Activated CD4-positive, alpha-beta memory T cell treated with anti-CD3 and anti-CD28 coated beads, Interleukin-2, amount 10 ng/mL, durations not matched to agents 7 days and 5 days (primary cell): ENCODE measurements around the gene TMEM270. TPM values are rescaled to one million over a fixed set of nuclear protein-coding genes. Genes with fewer than 3 reads are reported as not detected.

Source experiments
- CTCF ChIA-PET: fragments of 350-600 bp; sonication (Branson Sonifier 250); formaldehyde crosslinking; loops from one replicate; lab custom pipeline; 2021; ENCODE audit warnings: antibody characterized with exemption, inconsistent platforms; lab: Charles Lee
- POLR2A ChIA-PET: fragments of 350-600 bp; sonication (Branson Sonifier 250); formaldehyde crosslinking; loops from one replicate; lab custom pipeline; 2021; ENCODE audit warnings: antibody characterized with exemption; lab: Charles Lee
- DNase-seq: peaks from one replicate; pipeline ENCODE4 v3.0.0-alpha.2; 2020
- H3K27ac Mint-ChIP-seq: one replicate; pipeline ENCODE4 v1.8.0; 2021; ENCODE audit warnings: mild to moderate bottlenecking, mixed read lengths
- H3K27me3 Mint-ChIP-seq: one replicate; pipeline ENCODE4 v1.8.0; 2021; ENCODE audit warnings: mixed read lengths
- H3K36me3 Mint-ChIP-seq: one replicate; pipeline ENCODE4 v1.8.0; 2021; ENCODE audit warnings: low read depth, mixed read lengths
- H3K4me1 Mint-ChIP-seq: one replicate; pipeline ENCODE4 v1.8.0; 2021; ENCODE audit warnings: mixed read lengths
- H3K4me3 Mint-ChIP-seq: one replicate; pipeline ENCODE4 v1.8.0; 2021; ENCODE audit warnings: mild to moderate bottlenecking, mixed read lengths
- H3K9me3 Mint-ChIP-seq: one replicate; pipeline ENCODE4 v1.8.0; 2021; ENCODE audit warnings: mixed read lengths
- total RNA-seq, 2 experiments: library from RNA; stranded (reverse); gene quantifications; one replicate each; pipeline ENCODE4 v1.2.3, GENCODE V29; 2021

Gene TMEM270
- total RNA-seq, 2 experiments from 2014 or later: not detected

- Mint-ChIP-seq H3K4me1 (peaks cover 11% of the 10 kb centered on the region), H3K4me3 (no peak overlapping the region), H3K36me3 (no peaks in the 10 kb centered on the region), H3K27ac (no peak overlapping the region), H3K9me3 (no peaks in the 10 kb centered on the region), H3K27me3 (peaks cover 16% of the 10 kb centered on the region)
- ChIA-PET POLR2A (no interaction called here), CTCF (interaction anchor here (1.0 kb wide), 1 partner anchor 33 kb away, joined by 3 read pairs; no protein-coding TSS in a partner anchor)
- DNase-seq: no peak
These were observed 26.8 kb downstream of the TMEM270 start for GRCh38 chr7:73887762-73888161.

GRCh38 chr7:73888959-73889358 is 28.0 kb downstream of the TMEM270 start:
- peaks cover 11% of the 10 kb centered on the region for H3K4me1 Mint-ChIP-seq
- no peak overlapping the region for H3K4me3 Mint-ChIP-seq
- no peaks in the 10 kb centered on the region for H3K9me3 Mint-ChIP-seq
- POLR2A ChIA-PET: no interaction called here
- no peaks in the 10 kb centered on the region for H3K36me3 Mint-ChIP-seq
- no peak for DNase-seq
- H3K27ac Mint-ChIP-seq: no peak overlapping the region
- peaks cover 16% of the 10 kb centered on the region for H3K27me3 Mint-ChIP-seq
- CTCF ChIA-PET: no interaction called here

- H3K36me3 Mint-ChIP-seq: no peaks in the 10 kb centered on the region
- ChIA-PET CTCF (interaction anchor here (1.2 kb wide), 1 partner anchor 135 kb away, joined by 3 read pairs; no protein-coding TSS in a partner anchor), POLR2A (no interaction called here)
- no peaks in the 10 kb centered on the region for H3K9me3 Mint-ChIP-seq
- H3K4me3 Mint-ChIP-seq: no peak overlapping the region
- H3K27me3 Mint-ChIP-seq: peaks cover 16% of the 10 kb centered on the region
- peaks cover 11% of the 10 kb centered on the region for H3K4me1 Mint-ChIP-seq
- H3K27ac Mint-ChIP-seq: no peak overlapping the region
- DNase-seq: no peak
These were observed 29.7 kb downstream of the TMEM270 start for GRCh38 chr7:73890555-73891147.

- peaks cover 13% of the 10 kb centered on the region for H3K27me3 Mint-ChIP-seq
- H3K27ac Mint-ChIP-seq: no peak overlapping the region
- no peak overlapping the region for H3K4me3 Mint-ChIP-seq
- H3K9me3 Mint-ChIP-seq: no peaks in the 10 kb centered on the region
- DNase-seq: no peak
- ChIA-PET POLR2A (no interaction called here), CTCF (interaction anchor here (1.2 kb wide), 1 partner anchor 135 kb away, joined by 3 read pairs; no protein-coding TSS in a partner anchor)
- H3K4me1 Mint-ChIP-seq: peaks cover 14% of the 10 kb centered on the region
- H3K36me3 Mint-ChIP-seq: no peaks in the 10 kb centered on the region
These were observed 30.4 kb downstream of the TMEM270 start for GRCh38 chr7:73891178-73891885.

- Mint-ChIP-seq H3K4me3 (no peak overlapping the region), H3K9me3 (no peaks in the 10 kb centered on the region), H3K4me1 (peaks cover 16% of the 10 kb centered on the region), H3K27me3 (peaks cover 6% of the 10 kb centered on the region), H3K27ac (no peak overlapping the region), H3K36me3 (no peaks in the 10 kb centered on the region)
- CTCF ChIA-PET: interaction anchor here (1.2 kb wide), 1 partner anchor 134 kb away, joined by 3 read pairs; no protein-coding TSS in a partner anchor
- DNase-seq: no peak
- POLR2A ChIA-PET: no interaction called here
These were observed 31.3 kb downstream of the TMEM270 start for GRCh38 chr7:73892003-73892999.

GRCh38 chr7:73893342-73894101 is 32.6 kb downstream of the TMEM270 start:
- no peaks in the 10 kb centered on the region for H3K36me3 Mint-ChIP-seq
- ChIA-PET POLR2A (no interaction called here), CTCF (no interaction called here)
- H3K4me3 Mint-ChIP-seq: no peak overlapping the region
- DNase-seq: no peak
- H3K27me3 Mint-ChIP-seq: peaks cover 2% of the 10 kb centered on the region
- H3K4me1 Mint-ChIP-seq: peaks cover 16% of the 10 kb centered on the region
- H3K9me3 Mint-ChIP-seq: no peaks in the 10 kb centered on the region
- H3K27ac Mint-ChIP-seq: no peak overlapping the region

GRCh38 chr7:73894166-73894565 is 33.2 kb downstream of the TMEM270 start:
- Mint-ChIP-seq H3K4me3 (no peak overlapping the region), H3K36me3 (no peaks in the 10 kb centered on the region), H3K27me3 (peaks cover 2% of the 10 kb centered on the region), H3K4me1 (peaks cover 16% of the 10 kb centered on the region), H3K27ac (no peak overlapping the region), H3K9me3 (no peaks in the 10 kb centered on the region)
- ChIA-PET CTCF (no interaction called here), POLR2A (no interaction called here)
- DNase-seq: no peak

- Mint-ChIP-seq H3K9me3 (no peaks in the 10 kb centered on the region), H3K36me3 (no peaks in the 10 kb centered on the region), H3K4me3 (no peak overlapping the region), H3K27me3 (peaks cover 2% of the 10 kb centered on the region), H3K4me1 (peaks cover 16% of the 10 kb centered on the region), H3K27ac (no peak overlapping the region)
- ChIA-PET CTCF (no interaction called here), POLR2A (no interaction called here)
- no peak for DNase-seq
These were observed 34.0 kb downstream of the TMEM270 start for GRCh38 chr7:73894733-73895551.

GRCh38 chr7:73895626-73896025 is 34.7 kb downstream of the TMEM270 start:
- CTCF ChIA-PET: interaction anchor here (0.7 kb wide), 1 partner anchor 12 kb away, joined by 3 read pairs; no protein-coding TSS in a partner anchor
- Mint-ChIP-seq H3K27ac (no peak overlapping the region), H3K27me3 (peaks cover 2% of the 10 kb centered on the region), H3K4me1 (peaks cover 9% of the 10 kb centered on the region), H3K4me3 (no peak overlapping the region), H3K9me3 (no peaks in the 10 kb centered on the region), H3K36me3 (no peaks in the 10 kb centered on the region)
- no peak for DNase-seq
- POLR2A ChIA-PET: no interaction called here

- ChIA-PET CTCF (no interaction called here), POLR2A (no interaction called here)
- H3K4me1 Mint-ChIP-seq: peaks cover 8% of the 10 kb centered on the region
- no peak for DNase-seq
- H3K9me3 Mint-ChIP-seq: no peaks in the 10 kb centered on the region
- H3K4me3 Mint-ChIP-seq: no peak overlapping the region
- H3K36me3 Mint-ChIP-seq: no peaks in the 10 kb centered on the region
- peaks cover 2% of the 10 kb centered on the region for H3K27me3 Mint-ChIP-seq
- H3K27ac Mint-ChIP-seq: no peak overlapping the region
These were observed 35.5 kb downstream of the TMEM270 start for GRCh38 chr7:73896454-73896853.

GRCh38 chr7:73899731-73900142 is 38.8 kb downstream of the TMEM270 start:
- peaks cover 5% of the 10 kb centered on the region for H3K4me1 Mint-ChIP-seq
- ChIA-PET POLR2A (no interaction called here), CTCF (no interaction called here)
- H3K27me3 Mint-ChIP-seq: no peaks in the 10 kb centered on the region
- no peaks in the 10 kb centered on the region for H3K36me3 Mint-ChIP-seq
- no peak for DNase-seq
- no peak overlapping the region for H3K27ac Mint-ChIP-seq
- H3K4me3 Mint-ChIP-seq: no peak overlapping the region
- H3K9me3 Mint-ChIP-seq: no peaks in the 10 kb centered on the region

GRCh38 chr7:73900286-73900685 is 39.3 kb downstream of the TMEM270 start:
- H3K9me3 Mint-ChIP-seq: no peaks in the 10 kb centered on the region
- H3K27ac Mint-ChIP-seq: no peak overlapping the region
- no peak for DNase-seq
- H3K36me3 Mint-ChIP-seq: no peaks in the 10 kb centered on the region
- H3K4me1 Mint-ChIP-seq: peaks cover 5% of the 10 kb centered on the region
- ChIA-PET POLR2A (no interaction called here), CTCF (no interaction called here)
- H3K4me3 Mint-ChIP-seq: no peak overlapping the region
- no peaks in the 10 kb centered on the region for H3K27me3 Mint-ChIP-seq
